CD4-positive, CD25-positive, alpha-beta regulatory T cell (primary cell): ENCODE measurements around the gene NSF. TPM values are rescaled to one million over a fixed set of nuclear protein-coding genes. Genes with fewer than 3 reads are reported as not detected.
"Not testable (repeated sequence)": the region's sequence is repeated elsewhere in the genome, so short reads cannot be mapped to it uniquely, and the experiment has no call there.

Experiments
- ATAC-seq, 2 donors: fragments of 150-1000 bp; cut with Tn5 transposase; one replicate each; pipeline ENCODE4 v1.10.0; 2021; ENCODE audit warnings: low read depth in 2 of 2, moderate number of reproducible peaks in 2 of 2, moderate library complexity in 1 of 2
- DNase-seq, 3 donors: peaks; one replicate each; pipeline versions ENCODE4 v3.0.0 to v3.0.0-alpha.2; 2012 to 2022; ENCODE audit warnings: mixed read lengths in 1 of 3
- H3K27ac ChIP-seq: one replicate; pipeline ENCODE4 v1.7.0; 2013; ENCODE audit warnings: mild to moderate bottlenecking, low read length; ENCODE audit not compliant: insufficient read depth, poor library complexity, severe bottlenecking
- H3K27me3 ChIP-seq: one replicate; pipeline ENCODE4 v1.7.0; 2013; ENCODE audit warnings: low read length; ENCODE audit not compliant: control insufficient read depth, insufficient read depth
- H3K36me3 ChIP-seq: one replicate; pipeline ENCODE4 v1.7.0; 2013; ENCODE audit warnings: mild to moderate bottlenecking, low read length, moderate library complexity; ENCODE audit not compliant: control insufficient read depth, insufficient read depth
- H3K4me1 ChIP-seq: 2 replicates; pipeline ENCODE4 v1.7.0; 2013; ENCODE audit warnings: mild to moderate bottlenecking, low read length; ENCODE audit not compliant: insufficient read depth, control insufficient read depth, poor library complexity, severe bottlenecking
- H3K4me3 ChIP-seq: one replicate; pipeline ENCODE4 v1.7.0; 2013; ENCODE audit warnings: low read depth, mild to moderate bottlenecking, low read length, moderate library complexity
- H3K9me3 ChIP-seq, 2 experiments: 1 replicate in 1 of 2; 2 replicates in 1 of 2; pipeline ENCODE4 v1.7.0; 2013; ENCODE audit warnings: low read length in 2 of 2, mild to moderate bottlenecking in 1 of 2, moderate library complexity in 1 of 2; ENCODE audit not compliant: control insufficient read depth in 2 of 2
- H3K27ac Mint-ChIP-seq, 3 donors: one replicate each; pipeline ENCODE4 v1.8.0; 2020 to 2022; ENCODE audit warnings: mild to moderate bottlenecking in 3 of 3, mixed read lengths in 3 of 3, moderate library complexity in 2 of 3
- H3K27me3 Mint-ChIP-seq: one replicate; pipeline ENCODE4 v1.8.0; 2022; ENCODE audit warnings: mild to moderate bottlenecking, mixed read lengths
- H3K36me3 Mint-ChIP-seq: one replicate; pipeline ENCODE4 v1.8.0; 2020; ENCODE audit warnings: mixed read lengths
- H3K4me1 Mint-ChIP-seq, 4 donors: one replicate each; pipeline ENCODE4 v1.8.0; 2020 to 2022; ENCODE audit warnings: mixed read lengths in 4 of 4, mild to moderate bottlenecking in 1 of 4
- H3K4me3 Mint-ChIP-seq, 4 donors: one replicate each; pipeline ENCODE4 v1.8.0; 2020 to 2022; ENCODE audit warnings: mild to moderate bottlenecking in 4 of 4, mixed read lengths in 4 of 4, moderate library complexity in 3 of 4
- H3K9me3 Mint-ChIP-seq, 7 donors: one replicate each; pipeline ENCODE4 v1.8.0; 2020 to 2022; ENCODE audit warnings: mixed read lengths in 7 of 7, mild to moderate bottlenecking in 3 of 7, moderate library complexity in 2 of 7
- polyA plus RNA-seq, 4 donors: library from polyadenylated mRNA; unstranded; fragments of 300-500 nt; fragmentation: Illumina TruSeq; gene quantifications; one replicate each; pipeline ENCODE4 v1.2.3, GENCODE V29; 2021
- total RNA-seq: library from RNA; stranded (reverse); gene quantifications from one replicate; pipeline ENCODE4 v1.2.3, GENCODE V29; 2022

Gene NSF
- total and polyA plus RNA-seq, 5 donors from 2014 or later, result 24.6 to 71.4 (median 30.7) TPM

DNA sequence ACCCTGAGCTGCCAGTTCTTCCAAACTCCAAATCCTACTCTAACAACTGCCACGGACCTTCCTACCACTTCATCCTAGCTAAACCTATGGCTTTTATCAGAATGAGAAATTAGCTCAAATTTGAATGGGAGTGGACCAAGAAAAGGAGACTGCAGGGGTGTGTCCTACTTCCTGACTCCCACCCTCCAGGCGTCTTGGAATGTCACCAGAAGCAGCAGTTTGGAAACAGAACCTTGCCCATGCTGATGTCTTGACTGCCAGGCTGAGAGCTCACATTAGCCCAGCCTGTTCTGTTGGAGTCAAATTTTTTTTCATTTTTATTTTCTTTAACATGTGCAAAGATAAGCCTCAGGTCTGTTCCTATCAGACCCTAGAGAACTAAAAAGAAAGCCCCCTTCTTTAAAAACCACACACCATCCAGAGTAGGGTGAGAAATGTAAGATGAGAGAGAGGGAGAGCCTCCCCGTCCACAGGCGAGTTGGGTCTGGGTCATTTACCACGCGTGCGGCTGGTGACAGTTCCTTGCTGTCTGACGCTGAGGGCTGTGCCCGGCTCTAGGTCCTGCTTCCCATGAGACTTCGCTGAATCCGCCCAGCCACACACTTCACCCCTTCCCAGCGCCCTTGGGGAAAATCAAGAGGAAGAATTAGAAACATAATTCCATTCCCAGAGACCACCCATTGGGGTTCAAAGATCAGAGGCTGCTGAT lies 173.7 kb downstream of the NSF start:
- Mint-ChIP-seq H3K9me3 (no peaks in the 10 kb centered on the region), H3K4me1 (no peaks in the 10 kb centered on the region), H3K4me3 (no peak overlapping the region), H3K27me3 (peaks cover 24% of the 10 kb centered on the region), H3K36me3 (peaks cover 7% of the 10 kb centered on the region), H3K27ac (peak overlapping the region in 1 of 3 donors; percentile 83)
- Histone ChIP-seq H3K9me3 (no peaks in the 10 kb centered on the region), H3K27ac (no peak overlapping the region), H3K4me3 (no peak overlapping the region), H3K36me3 (peaks cover 6% of the 10 kb centered on the region), H3K4me1 (no peaks in the 10 kb centered on the region), H3K27me3 (no peaks in the 10 kb centered on the region)
- DNase-seq (no peak), ATAC-seq (no peak)

DNA sequence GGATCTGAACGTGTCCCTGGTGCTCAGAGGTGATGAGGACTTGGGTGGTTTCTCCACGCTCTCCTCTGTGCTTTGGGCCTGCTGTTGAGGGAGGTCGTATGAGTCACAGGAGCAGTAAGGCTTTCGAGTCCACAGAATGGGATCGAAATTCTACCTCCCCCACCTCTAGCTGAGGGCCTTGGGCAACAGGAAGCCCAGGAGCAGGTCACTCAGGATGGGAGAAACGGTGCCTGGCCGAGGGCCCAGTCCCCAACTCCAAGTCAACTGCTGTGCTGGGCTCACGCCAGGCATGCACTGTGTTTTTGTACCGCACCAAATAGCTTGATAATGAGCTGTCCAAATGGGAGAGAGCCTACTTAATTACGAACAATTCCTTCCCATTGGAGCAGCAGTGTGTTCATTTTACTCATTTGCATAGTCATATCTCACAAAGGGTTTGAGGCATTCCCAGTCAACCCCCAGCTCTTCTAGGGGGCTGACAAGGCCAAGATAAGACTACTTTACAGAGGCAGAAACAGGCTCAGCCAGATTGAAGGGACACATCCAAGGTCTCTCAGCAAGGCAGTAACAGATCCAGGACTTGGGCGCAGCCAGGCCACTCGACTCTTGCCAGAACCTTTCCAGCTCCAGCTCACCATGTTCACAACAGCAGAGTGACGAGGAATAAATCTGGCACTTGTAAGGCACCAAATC lies 174.4 kb downstream of the NSF start:
- H3K27ac Mint-ChIP-seq, result no peak overlapping the region
- Histone ChIP-seq H3K27me3 (no peaks in the 10 kb centered on the region), H3K27ac (no peak overlapping the region), H3K4me3 (no peak overlapping the region), H3K9me3 (no peaks in the 10 kb centered on the region), H3K36me3 (no peaks in the 10 kb centered on the region), H3K4me1 (peaks cover 7% of the 10 kb centered on the region)
- no peaks in the 10 kb centered on the region for H3K36me3 Mint-ChIP-seq
- H3K4me3 Mint-ChIP-seq, result no peak overlapping the region
- DNase-seq, result no peak
- H3K4me1 Mint-ChIP-seq, result peaks cover 0 to 3% (median 0%) of the 10 kb centered on the region in 4 donors
- peaks cover 0 to 1% (median 0%) of the 10 kb centered on the region in 7 donors for H3K9me3 Mint-ChIP-seq
- peaks cover 25% of the 10 kb centered on the region for H3K27me3 Mint-ChIP-seq
- ATAC-seq, result no peak

DNA sequence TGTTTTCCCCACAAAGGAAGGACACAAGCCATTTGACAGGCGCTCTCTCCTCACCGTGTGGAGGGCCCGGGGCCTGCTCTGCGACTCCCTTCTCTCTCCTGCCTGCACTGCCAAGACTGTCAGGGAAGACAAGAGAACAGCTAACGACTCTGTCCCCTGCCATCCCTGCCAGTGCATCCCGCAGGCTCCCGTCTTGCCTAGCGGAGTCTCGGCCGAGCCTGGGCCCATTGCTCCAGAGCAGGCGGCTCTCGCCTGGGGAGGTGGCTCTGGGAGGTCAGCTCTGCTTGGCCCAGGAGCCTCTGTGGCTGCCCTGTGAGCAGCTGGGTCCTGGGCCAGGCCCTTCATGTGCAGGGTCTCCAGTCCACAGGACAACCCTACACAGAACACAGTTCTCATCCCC lies 175.0 kb downstream of the NSF start:
- Mint-ChIP-seq H3K36me3 (no peaks in the 10 kb centered on the region), H3K9me3 (peaks cover 0 to 1% (median 0%) of the 10 kb centered on the region in 7 donors), H3K27ac (no peak overlapping the region), H3K27me3 (peaks cover 31% of the 10 kb centered on the region), H3K4me1 (peaks cover 0 to 9% (median 2%) of the 10 kb centered on the region in 4 donors), H3K4me3 (no peak overlapping the region)
- no peak overlapping the region for H3K4me3 ChIP-seq
- no peak overlapping the region for H3K27ac ChIP-seq
- H3K27me3 ChIP-seq, result no peaks in the 10 kb centered on the region
- no peaks in the 10 kb centered on the region for H3K36me3 ChIP-seq
- DNase-seq (no peak), ATAC-seq (no peak)
- H3K9me3 ChIP-seq, result no peaks in the 10 kb centered on the region
- H3K4me1 ChIP-seq, result peaks cover 11% of the 10 kb centered on the region

DNA sequence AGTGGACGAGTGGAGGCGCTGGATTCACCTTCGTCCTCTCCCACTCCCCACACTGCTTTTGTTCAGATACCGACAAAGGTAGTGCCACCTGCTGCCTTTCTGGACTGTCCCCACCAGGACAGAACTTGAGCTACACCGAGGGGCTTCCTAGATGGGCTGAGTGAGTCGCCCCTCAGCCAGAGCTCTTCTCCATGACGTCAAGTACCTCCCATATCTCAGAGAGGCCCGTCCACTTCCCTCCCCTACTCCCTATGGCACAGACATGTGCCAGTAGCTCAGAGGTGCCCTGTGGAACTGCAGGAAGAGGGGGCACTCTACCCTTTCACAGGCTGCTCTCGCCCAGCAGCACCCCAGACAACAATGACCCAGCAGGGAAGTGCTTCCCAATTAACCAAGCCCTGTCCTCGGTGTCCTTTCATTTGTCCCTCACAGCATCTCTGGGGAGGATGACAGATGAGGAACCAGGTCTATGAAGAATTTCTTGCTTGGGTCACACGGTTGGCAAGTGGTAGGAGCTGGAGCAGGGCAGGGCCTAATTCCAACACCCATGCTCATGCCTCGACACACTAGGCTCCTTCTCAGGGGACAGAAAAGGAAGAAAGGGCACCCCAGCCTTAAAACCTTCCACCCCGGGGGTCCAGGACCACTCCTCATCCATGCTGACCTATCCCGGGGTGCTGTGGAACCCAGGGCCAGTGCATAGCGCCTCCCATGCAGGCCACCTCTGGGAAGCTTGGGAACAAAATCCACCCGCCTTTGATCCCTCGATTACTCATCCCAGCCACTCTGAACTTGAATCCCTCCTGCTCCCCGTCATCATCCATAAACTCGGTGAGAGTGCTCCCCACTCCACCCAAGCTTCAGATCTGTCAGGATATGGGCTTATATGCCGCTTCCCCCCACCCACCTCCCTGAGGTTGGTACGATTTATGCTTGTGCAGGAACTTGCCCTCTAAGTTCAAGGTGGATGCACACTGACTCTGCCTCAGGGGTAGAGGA lies 176.3 kb downstream of the NSF start:
- Mint-ChIP-seq H3K27ac (no peak overlapping the region), H3K36me3 (no peaks in the 10 kb centered on the region), H3K9me3 (peaks cover 0 to 1% (median 0%) of the 10 kb centered on the region in 7 donors), H3K4me3 (peak overlapping the region in 1 of 4 donors; percentile 8), H3K27me3 (peaks cover 36% of the 10 kb centered on the region), H3K4me1 (peaks cover 0 to 13% (median 3%) of the 10 kb centered on the region in 4 donors)
- ATAC-seq, result no peak
- Histone ChIP-seq H3K36me3 (no peaks in the 10 kb centered on the region), H3K27me3 (no peaks in the 10 kb centered on the region), H3K4me1 (peaks cover 18% of the 10 kb centered on the region), H3K9me3 (no peaks in the 10 kb centered on the region), H3K4me3 (no peak overlapping the region), H3K27ac (no peak overlapping the region)
- no peak for DNase-seq

DNA sequence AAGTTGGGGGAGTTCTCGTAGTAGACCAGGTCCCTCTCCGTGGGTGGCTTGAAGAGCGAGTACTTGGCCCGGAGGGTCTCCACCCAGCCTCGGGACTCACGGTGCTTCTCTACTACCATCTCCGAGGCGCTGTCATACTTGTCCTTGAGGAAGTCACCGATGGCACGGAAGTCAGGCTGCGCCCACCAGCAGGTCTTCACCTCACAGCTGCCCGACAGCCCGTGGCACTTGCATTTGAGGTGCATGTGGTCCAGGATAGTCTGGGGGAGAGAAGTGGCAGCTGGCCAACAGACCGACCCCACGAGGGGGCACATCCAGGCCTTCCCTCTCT lies 178.0 kb downstream of the NSF start:
- no peak for ATAC-seq

DNA sequence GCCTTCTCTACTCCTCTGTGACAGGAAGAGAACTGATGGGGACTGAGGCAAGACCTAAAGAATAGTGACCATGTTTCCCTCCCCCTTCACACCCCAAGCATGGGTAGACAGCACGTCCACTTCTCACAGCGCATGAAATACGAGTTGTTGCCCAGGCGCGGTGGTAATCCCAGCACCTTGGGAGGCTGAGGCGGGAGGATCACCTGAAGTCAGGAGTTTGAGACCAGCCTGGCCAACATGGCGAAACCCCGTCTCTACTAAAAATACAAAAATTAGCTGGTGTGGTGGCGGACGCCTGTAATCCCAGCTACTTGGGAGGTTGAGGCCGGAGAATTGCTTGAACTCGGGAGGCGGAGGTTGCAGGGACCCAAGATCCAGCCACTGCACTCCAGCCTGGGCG lies 178.4 kb downstream of the NSF start:
- not testable (repeated sequence) for DNase-seq

More for the DNA sequence above, 178.0 kb downstream of the NSF start:
- H3K9me3 ChIP-seq, result no peaks in the 10 kb centered on the region
- H3K36me3 Mint-ChIP-seq, result no peaks in the 10 kb centered on the region
- no peak overlapping the region for H3K27ac Mint-ChIP-seq
- no peak overlapping the region for H3K4me3 ChIP-seq
- H3K27me3 ChIP-seq, result peaks cover 6% of the 10 kb centered on the region
- peak overlapping the region in 1 of 4 donors; percentile 7 for H3K4me3 Mint-ChIP-seq
- H3K4me1 ChIP-seq, result peaks cover 33% of the 10 kb centered on the region
- peaks cover 47% of the 10 kb centered on the region for H3K27me3 Mint-ChIP-seq
- no peak for DNase-seq
- H3K27ac ChIP-seq, result no peak overlapping the region
- peaks cover 0 to 21% (median 5%) of the 10 kb centered on the region in 4 donors for H3K4me1 Mint-ChIP-seq
- H3K36me3 ChIP-seq, result no peaks in the 10 kb centered on the region
- peaks cover 0 to 1% (median 0%) of the 10 kb centered on the region in 7 donors for H3K9me3 Mint-ChIP-seq

More for the DNA sequence above, 178.4 kb downstream of the NSF start:
- H3K4me3 ChIP-seq, H3K27ac ChIP-seq, H3K36me3 ChIP-seq, H3K27me3 ChIP-seq, ATAC-seq, H3K36me3 Mint-ChIP-seq, H3K27ac Mint-ChIP-seq, H3K9me3 Mint-ChIP-seq, H3K9me3 ChIP-seq: not testable (repeated sequence)
- Mint-ChIP-seq H3K4me3 (peak overlapping the region in 1 of 4 donors; percentile 38), H3K4me1 (peaks cover 0 to 21% (median 5%) of the 10 kb centered on the region in 4 donors), H3K27me3 (peaks cover 50% of the 10 kb centered on the region)
- peaks cover 33% of the 10 kb centered on the region for H3K4me1 ChIP-seq
